Measurements from ENCODE around the gene TNIP2.

The TNIP2 gene

GRCh38 chr4:2745516-2745915 lies 10.6 kb downstream of the TNIP2 start:
- Histone ChIP-seq H3K36me3 (peaks cover 48% of the 10 kb centered on the region), H3K4me1 (peaks cover 23% of the 10 kb centered on the region), H3K27me3 (no peaks in the 10 kb centered on the region), H3K9me3 (no peaks in the 10 kb centered on the region), H3K4me3 (ENCODE audit: low read depth, low read length) (no peak overlapping the region)
- TF ChIP-seq CTCF (IDR thresholded peaks at IDR 0.05; ENCODE audit: low read depth, low read length): no peak
- no peak for DNase-seq

GRCh38 chr4:2744576-2745270 lies 11.4 kb downstream of the TNIP2 start:
- H3K27me3 ChIP-seq: no peaks in the 10 kb centered on the region
- no peak for DNase-seq
- peaks cover 23% of the 10 kb centered on the region for H3K4me1 ChIP-seq
- no peaks in the 10 kb centered on the region for H3K9me3 ChIP-seq
- no peak for TF ChIP-seq CTCF (IDR thresholded peaks at IDR 0.05; ENCODE audit: low read depth, low read length)
- peaks cover 48% of the 10 kb centered on the region for H3K36me3 ChIP-seq
- H3K4me3 ChIP-seq (ENCODE audit: low read depth, low read length): no peak overlapping the region

- no peak for TF ChIP-seq CTCF (IDR thresholded peaks at IDR 0.05; ENCODE audit: low read depth, low read length)
These were observed 12.4 kb downstream of the TNIP2 start for GRCh38 chr4:2743518-2744445.

GRCh38 chr4:2742823-2743517 lies 13.2 kb downstream of the TNIP2 start:
- Histone ChIP-seq H3K9me3 (no peaks in the 10 kb centered on the region), H3K27me3 (no peaks in the 10 kb centered on the region), H3K4me3 (ENCODE audit: low read depth, low read length) (no peak overlapping the region), H3K4me1 (peaks cover 23% of the 10 kb centered on the region), H3K36me3 (peaks cover 48% of the 10 kb centered on the region)
- TF ChIP-seq CTCF (IDR thresholded peaks at IDR 0.05; ENCODE audit: low read depth, low read length): no peak
- DNase-seq: no peak

More at GRCh38 chr4:2743518-2744445, 12.4 kb downstream of the TNIP2 start:
- Histone ChIP-seq H3K36me3 (peaks cover 48% of the 10 kb centered on the region), H3K27me3 (no peaks in the 10 kb centered on the region), H3K9me3 (no peaks in the 10 kb centered on the region), H3K4me1 (peaks cover 23% of the 10 kb centered on the region), H3K4me3 (ENCODE audit: low read depth, low read length) (no peak overlapping the region)
- DNase-seq: no peak

- H3K9me3 ChIP-seq: no peaks in the 10 kb centered on the region
- TF ChIP-seq CTCF (IDR thresholded peaks at IDR 0.05; ENCODE audit: low read depth, low read length): no peak
- no peak for DNase-seq
- no peaks in the 10 kb centered on the region for H3K27me3 ChIP-seq
- peaks cover 18% of the 10 kb centered on the region for H3K4me1 ChIP-seq
- no peak overlapping the region for H3K4me3 ChIP-seq (ENCODE audit: low read depth, low read length)
- H3K36me3 ChIP-seq: peaks cover 43% of the 10 kb centered on the region
These were observed 13.9 kb downstream of the TNIP2 start for GRCh38 chr4:2742081-2742822.

All from BE2C (cell line).